Regular cardiac myocyte (primary cell): Measurements from ENCODE around the gene PSG2. TPM values are rescaled to one million over a fixed set of nuclear protein-coding genes. Genes with fewer than 3 reads are reported as not detected.

Experiments used
- total RNA-seq: library from RNA; depleted of rRNA; stranded (reverse); fragments of >200 nt; gene quantifications from 2 replicates; pipeline ENCODE4 v1.2.3, GENCODE V29; 2014

PSG2 gene
- 0.19 and 0.56 TPM in 2 replicates for total RNA-seq

GRCh38 chr19:43082601-43083000 is at the start of gene PSG2:
PSG2 (minus strand) TSS chr19:43082701; CDS start chr19:43082569, 132 bp downstream.

GRCh38 chr19:43026369-43026768 is 56.1 kb downstream of the PSG2 start, which contains the start of gene PSG11:
PSG11 (minus strand) TSS chr19:43026469; CDS start chr19:43026372, 97 bp downstream.

Other genes starting within 250 kb of the PSG2 start
- 0.19 and 1.4 TPM in 2 replicates for gene PSG1, start 203.0 kb downstream of the PSG2 start, total RNA-seq
- gene PSG6, start 164.8 kb downstream of the PSG2 start, total RNA-seq = 0.85 TPM in 1 of 2 replicates, not detected in the other
- gene PSG7, start 145.5 kb downstream of the PSG2 start, total RNA-seq = under 0.01 TPM in 2 replicates
- gene PSG11, start 56.2 kb downstream of the PSG2 start, total RNA-seq = under 0.01 TPM in 1 of 2 replicates, not detected in the other
- 4.6 and 6.8 TPM in 2 replicates for gene PSG5, start 103.8 kb upstream of the PSG2 start, total RNA-seq
- 10.4 and 12.4 TPM in 2 replicates for gene PSG4, start 122.9 kb upstream of the PSG2 start, total RNA-seq
- under 0.01 and 0.56 TPM in 2 replicates for gene PSG9, start 186.8 kb upstream of the PSG2 start, total RNA-seq